Measurements from ENCODE around the gene LDHAL6A. TPM values are rescaled to one million over a fixed set of nuclear protein-coding genes. Genes with fewer than 3 reads are reported as not detected.

Gene LDHAL6A
- total RNA-seq, 6 donors from 2014 or later = not detected

DNA sequence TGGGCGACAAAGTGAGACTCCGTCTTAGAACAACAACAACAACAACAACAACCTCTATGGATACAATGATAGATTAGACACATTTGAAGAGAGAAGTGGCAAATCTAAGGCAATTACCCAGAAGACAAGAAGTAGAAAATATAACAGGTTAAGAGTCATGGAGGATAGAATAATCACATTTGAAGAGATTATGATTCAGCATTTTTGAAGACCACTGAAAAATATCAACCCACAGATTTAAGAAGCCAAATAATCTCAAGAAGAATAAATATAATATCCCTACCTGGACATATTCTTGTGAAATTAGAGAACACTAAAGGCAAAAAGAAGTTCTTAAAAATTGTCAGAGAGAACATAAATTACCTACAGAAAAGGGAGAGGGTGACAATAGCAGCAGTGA lies 35.6 kb upstream of the LDHAL6A start:
- Histone ChIP-seq H3K4me1 (no peaks in the 10 kb centered on the region), H3K4me3 (no peak overlapping the region), H3K27ac (no peak overlapping the region), H3K9me3 (no peaks in the 10 kb centered on the region), H3K36me3 (no peaks in the 10 kb centered on the region), H3K27me3 (no peaks in the 10 kb centered on the region)
- no peak for TF ChIP-seq POLR2AphosphoS5 (IDR thresholded peaks at IDR 0.05)
- TF ChIP-seq, protein P1, sequence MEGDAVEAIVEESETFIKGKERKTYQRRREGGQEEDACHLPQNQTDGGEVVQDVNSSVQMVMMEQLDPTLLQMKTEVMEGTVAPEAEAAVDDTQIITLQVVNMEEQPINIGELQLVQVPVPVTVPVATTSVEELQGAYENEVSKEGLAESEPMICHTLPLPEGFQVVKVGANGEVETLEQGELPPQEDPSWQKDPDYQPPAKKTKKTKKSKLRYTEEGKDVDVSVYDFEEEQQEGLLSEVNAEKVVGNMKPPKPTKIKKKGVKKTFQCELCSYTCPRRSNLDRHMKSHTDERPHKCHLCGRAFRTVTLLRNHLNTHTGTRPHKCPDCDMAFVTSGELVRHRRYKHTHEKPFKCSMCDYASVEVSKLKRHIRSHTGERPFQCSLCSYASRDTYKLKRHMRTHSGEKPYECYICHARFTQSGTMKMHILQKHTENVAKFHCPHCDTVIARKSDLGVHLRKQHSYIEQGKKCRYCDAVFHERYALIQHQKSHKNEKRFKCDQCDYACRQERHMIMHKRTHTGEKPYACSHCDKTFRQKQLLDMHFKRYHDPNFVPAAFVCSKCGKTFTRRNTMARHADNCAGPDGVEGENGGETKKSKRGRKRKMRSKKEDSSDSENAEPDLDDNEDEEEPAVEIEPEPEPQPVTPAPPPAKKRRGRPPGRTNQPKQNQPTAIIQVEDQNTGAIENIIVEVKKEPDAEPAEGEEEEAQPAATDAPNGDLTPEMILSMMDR (IDR thresholded peaks at IDR 0.05) = no peak
- TF ChIP-seq POLR2A (IDR thresholded peaks at IDR 0.05) = no peak
- 89 to 100% methylated on average over 2 of the region's 2 CpGs for WGBS, 2 donors
- no peak for ATAC-seq (ENCODE audit: low FRiP score in 2 of 2)
- no peak for DNase-seq

DNA sequence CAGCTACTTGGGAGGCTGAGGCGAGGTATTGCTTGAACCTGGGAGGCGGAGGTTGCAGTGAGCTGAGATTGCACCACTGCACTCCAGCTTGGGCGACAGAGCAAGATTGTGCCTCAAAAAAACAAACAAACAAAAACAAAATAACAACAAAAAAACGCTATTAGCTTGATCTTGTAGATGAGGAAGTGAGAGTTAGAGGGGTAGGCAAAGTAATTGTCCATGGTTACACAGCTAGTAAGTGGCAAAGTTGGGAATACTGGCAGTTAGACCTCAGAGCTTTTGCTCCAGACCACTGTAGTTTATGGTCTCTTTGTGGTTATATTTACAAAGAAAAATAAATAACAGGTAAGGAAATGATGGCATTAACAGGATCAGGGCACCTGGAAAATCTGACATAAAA lies 28.4 kb upstream of the LDHAL6A start:
- WGBS, 2 donors = 69 to 77% methylated on average over 4 of the region's 4 CpGs
- no peak for DNase-seq
- H3K27me3 ChIP-seq = no peaks in the 10 kb centered on the region

DNA sequence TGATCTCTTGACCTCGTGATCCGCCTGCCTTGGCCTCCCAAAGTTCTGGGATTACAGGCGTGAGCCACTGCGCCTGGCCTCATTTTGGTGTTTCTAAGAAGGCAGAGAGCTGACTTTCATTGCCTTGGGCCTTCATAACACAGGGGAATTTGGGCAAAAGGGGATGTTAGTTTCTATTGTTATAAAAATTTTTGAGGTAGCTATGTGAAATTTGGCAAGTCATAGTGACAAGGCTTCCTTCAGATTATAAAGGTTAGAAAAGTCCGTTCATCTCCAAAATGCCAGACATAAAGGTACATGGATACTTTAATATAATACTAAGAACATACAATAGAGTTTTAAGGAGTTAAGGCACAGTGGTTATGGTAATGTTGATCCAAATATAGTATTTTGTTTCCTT lies 26.3 kb upstream of the LDHAL6A start:
- H3K4me1 ChIP-seq = no peaks in the 10 kb centered on the region
- no peak overlapping the region for H3K27ac ChIP-seq
- 78 to 98% methylated on average over 5 of the region's 5 CpGs for WGBS, 2 donors
- no peak overlapping the region for H3K4me3 ChIP-seq
- TF ChIP-seq POLR2AphosphoS5 (IDR thresholded peaks at IDR 0.05) (no peak), POLR2A (IDR thresholded peaks at IDR 0.05) (no peak), EP300 (IDR thresholded peaks at IDR 0.05) (no peak)
- TF ChIP-seq, protein P1 (IDR thresholded peaks at IDR 0.05) = no peak
- H3K36me3 ChIP-seq = no peaks in the 10 kb centered on the region
- H3K27me3 ChIP-seq = no peaks in the 10 kb centered on the region
- no peaks in the 10 kb centered on the region for H3K9me3 ChIP-seq
- ATAC-seq (ENCODE audit: low FRiP score in 2 of 2) = no peak
- DNase-seq = no peak

More for the DNA sequence above, 28.4 kb upstream of the LDHAL6A start:
- H3K9me3 ChIP-seq = no peaks in the 10 kb centered on the region
- no peak for ATAC-seq (ENCODE audit: low FRiP score in 2 of 2)
- no peak overlapping the region for H3K4me3 ChIP-seq
- TF ChIP-seq POLR2A (IDR thresholded peaks at IDR 0.05) = no peak
- TF ChIP-seq POLR2AphosphoS5 (IDR thresholded peaks at IDR 0.05) = no peak
- no peak for TF ChIP-seq EP300 (IDR thresholded peaks at IDR 0.05)
- TF ChIP-seq, protein P1 (IDR thresholded peaks at IDR 0.05) = no peak
- no peak overlapping the region for H3K27ac ChIP-seq
- no peaks in the 10 kb centered on the region for H3K4me1 ChIP-seq
- H3K36me3 ChIP-seq = no peaks in the 10 kb centered on the region

DNA sequence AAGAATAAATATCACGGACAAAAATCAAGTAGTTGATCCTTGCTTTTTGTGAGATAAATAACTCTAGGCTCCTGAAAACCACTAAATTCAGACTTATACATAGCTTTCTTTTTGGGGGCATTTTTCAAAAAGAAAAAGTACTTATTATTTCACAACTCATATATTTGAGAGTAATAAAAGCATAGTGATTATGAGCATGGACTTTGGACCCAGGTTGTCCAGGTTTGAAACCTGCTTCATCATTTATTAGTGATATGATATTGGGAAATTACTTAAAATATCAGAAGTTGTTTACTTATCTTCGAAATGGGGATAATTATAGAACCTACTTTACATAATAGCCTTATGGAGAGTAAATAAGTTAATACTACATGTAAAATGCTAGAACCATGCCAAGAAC lies 17.0 kb upstream of the LDHAL6A start:
- Histone ChIP-seq H3K4me3 (no peak overlapping the region), H3K36me3 (no peaks in the 10 kb centered on the region), H3K4me1 (no peaks in the 10 kb centered on the region), H3K9me3 (no peaks in the 10 kb centered on the region), H3K27me3 (no peaks in the 10 kb centered on the region), H3K27ac (no peak overlapping the region)
- ATAC-seq (ENCODE audit: low FRiP score in 2 of 2) (no peak), DNase-seq (no peak)
- WGBS, 2 donors = 70 to 73% methylated on average over 2 of the region's 2 CpGs
- TF ChIP-seq POLR2AphosphoS5 (IDR thresholded peaks at IDR 0.05) (no peak), EP300 (IDR thresholded peaks at IDR 0.05) (no peak), POLR2A (IDR thresholded peaks at IDR 0.05) (no peak)
- TF ChIP-seq, protein P1 (IDR thresholded peaks at IDR 0.05) = no peak

DNA sequence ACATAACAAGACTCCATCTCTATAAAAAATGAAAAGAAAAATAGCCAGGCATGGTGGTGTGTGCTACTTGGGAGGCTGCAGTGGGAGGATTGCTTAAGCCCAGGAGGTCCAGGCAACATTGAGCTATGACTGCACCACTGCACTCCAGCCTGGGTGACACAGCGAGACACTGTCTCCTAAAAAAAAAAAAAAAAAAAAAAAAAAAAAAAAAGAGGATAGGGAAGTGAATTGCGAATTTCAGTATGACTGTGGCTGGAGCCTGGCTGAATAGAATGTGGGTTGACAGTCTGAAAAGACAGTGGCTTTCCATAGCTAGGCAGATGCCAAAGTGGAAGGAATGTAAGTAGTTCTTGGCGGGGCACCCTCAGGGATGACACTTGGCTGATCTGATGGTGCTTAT lies 6.4 kb upstream of the LDHAL6A start:
- TF ChIP-seq EP300 (IDR thresholded peaks at IDR 0.05) (no peak), POLR2A (IDR thresholded peaks at IDR 0.05) (no peak), POLR2AphosphoS5 (IDR thresholded peaks at IDR 0.05) (no peak)
- TF ChIP-seq, protein P1 (IDR thresholded peaks at IDR 0.05) = no peak
- H3K27ac ChIP-seq = no peak overlapping the region
- no peak for DNase-seq
- no peaks in the 10 kb centered on the region for H3K4me1 ChIP-seq
- WGBS, 2 donors = 65 to 80% methylated on average over 2 to 3 of the region's 3 CpGs
- no peaks in the 10 kb centered on the region for H3K36me3 ChIP-seq
- H3K4me3 ChIP-seq = no peak overlapping the region
- no peak for ATAC-seq (ENCODE audit: low FRiP score in 2 of 2)
- H3K9me3 ChIP-seq = no peaks in the 10 kb centered on the region
- H3K27me3 ChIP-seq = no peaks in the 10 kb centered on the region
